ENCODE measurements around the gene DCTN4. TPM values are rescaled to one million over a fixed set of nuclear protein-coding genes. Genes with fewer than 3 reads are reported as not detected.

Gene DCTN4
- 34.0 and 34.4 TPM in 2 replicates for total RNA-seq

GRCh38 chr5:150758531-150759333, at the start of gene DCTN4:
TSS of gene DCTN4 (minus strand) at chr5:150759017. CDS start at chr5:150758993, 24 bp downstream.

GRCh38 chr5:150778517-150779396, 19.9 kb upstream of the DCTN4 start, which contains the start of gene SMIM3:
TSS of gene SMIM3 (plus strand) at chr5:150778757. CDS start at chr5:150795441, 16,684 bp downstream.

DNA sequence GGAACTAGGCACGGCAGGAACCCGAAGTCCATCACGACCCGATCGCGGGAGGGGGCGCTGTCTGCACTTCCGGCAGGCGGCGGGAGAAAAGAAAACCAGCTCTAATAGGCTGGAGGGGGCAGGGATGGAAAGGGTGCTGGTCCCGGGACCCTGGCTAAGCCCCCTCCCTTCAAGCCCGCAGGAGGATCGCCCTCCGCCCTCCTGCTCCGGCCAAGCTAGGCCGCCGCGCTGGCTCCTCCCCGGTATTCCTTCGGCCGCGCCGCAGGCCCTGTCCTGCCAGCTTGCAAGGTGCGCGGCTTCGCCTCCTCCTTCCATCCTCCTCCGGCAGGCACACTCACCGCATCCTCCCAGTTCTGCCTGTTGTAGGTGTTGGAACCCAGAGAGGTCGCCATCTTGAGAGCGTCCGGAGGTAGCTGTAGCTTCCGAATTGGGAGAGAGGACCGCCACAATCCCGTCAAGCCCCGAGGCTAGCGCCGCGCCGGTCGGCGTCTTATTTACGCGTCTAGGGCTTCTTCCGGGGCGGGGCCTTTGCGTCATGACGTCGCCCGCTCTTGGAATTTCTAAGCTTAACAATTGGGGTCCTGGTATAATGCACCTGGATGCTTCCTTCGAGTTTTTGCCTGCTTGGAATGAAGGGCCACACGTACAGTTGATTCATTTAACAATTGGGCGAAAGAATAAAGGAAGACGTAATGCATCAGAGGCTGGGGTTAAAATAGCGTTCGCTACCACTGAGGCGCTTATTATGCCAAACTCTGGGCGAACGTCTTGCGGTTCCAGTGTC, 58.0 kb downstream of the DCTN4 start, which contains the start of gene RBM22:
RBM22 (minus strand) TSS at position 469 of the 784 bp plus-strand sequence; CDS start at position 392, 77 bp downstream.

GRCh38 chr5:150661086-150661485, 97.7 kb downstream of the DCTN4 start, which contains the start of gene MYOZ3:
TSS of gene MYOZ3 (plus strand) at chr5:150661251. CDS start at chr5:150662942, 1,691 bp downstream.

Other genes starting within 250 kb of the DCTN4 start
- gene SYNPO, start 118.4 kb downstream of the DCTN4 start, total RNA-seq, result 40.3 and 41.0 TPM in 2 replicates
- gene MYOZ3, start 97.8 kb downstream of the DCTN4 start, total RNA-seq, result 0.05 TPM in 1 of 2 replicates, not detected in the other
- 34.0 and 46.1 TPM in 2 replicates for gene RBM22, start 58.0 kb downstream of the DCTN4 start, total RNA-seq
- gene SMIM3, start 19.7 kb upstream of the DCTN4 start, total RNA-seq, result 0.27 and 0.34 TPM in 2 replicates
- gene IRGM, start 87.5 kb upstream of the DCTN4 start, total RNA-seq, result 0.07 TPM in 1 of 2 replicates, not detected in the other
- gene ZNF300, start 146.0 kb upstream of the DCTN4 start, total RNA-seq, result 3.4 and 3.7 TPM in 2 replicates

Data from mammary microvascular endothelial cell (primary cell).